ENCODE measurements around the gene SLC39A7.

SLC39A7 gene

DNA sequence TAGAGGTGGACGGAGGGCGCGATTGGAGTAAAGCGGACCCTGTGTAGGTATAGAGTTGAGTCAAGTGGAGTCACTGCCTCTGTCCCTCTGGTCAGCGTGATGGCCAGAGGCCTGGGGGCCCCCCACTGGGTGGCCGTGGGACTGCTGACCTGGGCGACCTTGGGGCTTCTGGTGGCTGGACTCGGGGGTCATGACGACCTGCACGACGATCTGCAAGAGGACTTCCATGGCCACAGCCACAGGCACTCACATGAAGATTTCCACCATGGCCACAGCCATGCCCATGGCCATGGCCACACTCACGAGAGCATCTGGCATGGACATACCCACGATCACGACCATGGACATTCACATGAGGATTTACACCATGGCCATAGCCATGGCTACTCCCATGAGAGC lies 479 bp downstream of the SLC39A7 start:
- Histone ChIP-seq H2AFZ (peak overlapping the region; percentile 98), H3K27ac (peak overlapping the region; percentile 100), H3K4me2 (ENCODE audit: low read length) (peak overlapping the region; percentile 83), H3K9me3 (ENCODE audit: control insufficient read depth, low read length) (no peaks in the 10 kb centered on the region), H3K27me3 (ENCODE audit: control insufficient read depth, insufficient read depth, low read length) (no peaks in the 10 kb centered on the region), H3K36me3 (ENCODE audit: control insufficient read depth, insufficient read depth, low read length) (no peaks in the 10 kb centered on the region), H3K9ac (peak overlapping the region; percentile 58), H3K4me1 (peaks cover 34% of the 10 kb centered on the region), H3K4me3 (ENCODE audit: low read depth, low read length) (peak overlapping the region; percentile 81), H3K79me2 (peaks cover 36% of the 10 kb centered on the region)
- TF ChIP-seq, protein P1, sequence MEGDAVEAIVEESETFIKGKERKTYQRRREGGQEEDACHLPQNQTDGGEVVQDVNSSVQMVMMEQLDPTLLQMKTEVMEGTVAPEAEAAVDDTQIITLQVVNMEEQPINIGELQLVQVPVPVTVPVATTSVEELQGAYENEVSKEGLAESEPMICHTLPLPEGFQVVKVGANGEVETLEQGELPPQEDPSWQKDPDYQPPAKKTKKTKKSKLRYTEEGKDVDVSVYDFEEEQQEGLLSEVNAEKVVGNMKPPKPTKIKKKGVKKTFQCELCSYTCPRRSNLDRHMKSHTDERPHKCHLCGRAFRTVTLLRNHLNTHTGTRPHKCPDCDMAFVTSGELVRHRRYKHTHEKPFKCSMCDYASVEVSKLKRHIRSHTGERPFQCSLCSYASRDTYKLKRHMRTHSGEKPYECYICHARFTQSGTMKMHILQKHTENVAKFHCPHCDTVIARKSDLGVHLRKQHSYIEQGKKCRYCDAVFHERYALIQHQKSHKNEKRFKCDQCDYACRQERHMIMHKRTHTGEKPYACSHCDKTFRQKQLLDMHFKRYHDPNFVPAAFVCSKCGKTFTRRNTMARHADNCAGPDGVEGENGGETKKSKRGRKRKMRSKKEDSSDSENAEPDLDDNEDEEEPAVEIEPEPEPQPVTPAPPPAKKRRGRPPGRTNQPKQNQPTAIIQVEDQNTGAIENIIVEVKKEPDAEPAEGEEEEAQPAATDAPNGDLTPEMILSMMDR (IDR thresholded peaks at IDR 0.05) = no peak

DNA sequence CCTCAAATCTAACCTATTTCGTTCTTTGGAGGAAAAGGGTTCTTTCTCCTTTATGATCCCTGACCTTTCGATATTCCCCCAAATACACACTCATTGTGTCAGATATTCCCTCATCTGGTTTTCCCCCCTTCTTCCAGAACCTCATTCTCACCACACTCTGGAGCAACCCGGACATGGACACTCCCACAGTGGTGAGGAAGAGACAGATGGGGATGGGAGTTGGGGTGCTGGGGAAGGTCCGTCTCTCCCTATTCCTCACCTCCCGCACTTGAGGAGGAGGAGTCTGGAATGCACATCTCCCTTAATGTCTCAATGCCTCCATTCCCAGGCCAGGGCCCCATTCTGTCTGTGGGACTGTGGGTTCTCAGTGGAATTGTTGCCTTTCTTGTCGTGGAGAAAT lies 1.3 kb downstream of the SLC39A7 start:
- peaks cover 35% of the 10 kb centered on the region for H3K4me1 ChIP-seq
- H3K27ac ChIP-seq = no peak overlapping the region

DNA sequence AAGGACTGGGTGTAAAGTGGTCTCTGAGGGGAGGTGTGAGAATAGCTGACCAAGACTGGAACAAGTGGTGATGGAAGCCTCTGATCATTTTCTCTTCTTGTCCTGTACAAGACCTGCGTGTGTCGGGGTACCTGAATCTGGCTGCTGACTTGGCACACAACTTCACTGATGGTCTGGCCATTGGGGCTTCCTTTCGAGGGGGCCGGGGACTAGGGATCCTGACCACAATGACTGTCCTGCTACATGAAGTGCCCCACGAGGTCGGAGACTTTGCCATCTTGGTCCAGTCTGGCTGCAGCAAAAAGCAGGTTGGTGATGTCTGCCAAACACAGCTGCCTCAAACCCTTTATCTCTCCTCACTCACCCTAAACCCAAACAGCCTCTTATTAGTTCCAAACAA lies 2.1 kb downstream of the SLC39A7 start:
- TF ChIP-seq, protein P1 (IDR thresholded peaks at IDR 0.05) = no peak
- H3K9ac ChIP-seq = no peak overlapping the region
- H3K4me1 ChIP-seq = peaks cover 29% of the 10 kb centered on the region
- H3K79me2 ChIP-seq = peaks cover 36% of the 10 kb centered on the region
- H3K9me3 ChIP-seq (ENCODE audit: control insufficient read depth, low read length) = no peaks in the 10 kb centered on the region
- no peak overlapping the region for H3K27ac ChIP-seq
- no peak overlapping the region for H3K4me2 ChIP-seq (ENCODE audit: low read length)
- no peak overlapping the region for H3K4me3 ChIP-seq (ENCODE audit: low read depth, low read length)
- H2AFZ ChIP-seq = no peak overlapping the region
- H3K27me3 ChIP-seq (ENCODE audit: control insufficient read depth, insufficient read depth, low read length) = no peaks in the 10 kb centered on the region
- no peaks in the 10 kb centered on the region for H3K36me3 ChIP-seq (ENCODE audit: control insufficient read depth, insufficient read depth, low read length)

More for the DNA sequence above, 1.3 kb downstream of the SLC39A7 start:
- Histone ChIP-seq H3K27me3 (ENCODE audit: control insufficient read depth, insufficient read depth, low read length) (no peaks in the 10 kb centered on the region), H3K79me2 (peaks cover 36% of the 10 kb centered on the region), H3K4me3 (ENCODE audit: low read depth, low read length) (peak overlapping the region; percentile 81), H3K9me3 (ENCODE audit: control insufficient read depth, low read length) (no peaks in the 10 kb centered on the region), H2AFZ (no peak overlapping the region), H3K36me3 (ENCODE audit: control insufficient read depth, insufficient read depth, low read length) (no peaks in the 10 kb centered on the region), H3K4me2 (ENCODE audit: low read length) (peak overlapping the region; percentile 83), H3K9ac (no peak overlapping the region)
- TF ChIP-seq, protein P1 (IDR thresholded peaks at IDR 0.05) = no peak

DNA sequence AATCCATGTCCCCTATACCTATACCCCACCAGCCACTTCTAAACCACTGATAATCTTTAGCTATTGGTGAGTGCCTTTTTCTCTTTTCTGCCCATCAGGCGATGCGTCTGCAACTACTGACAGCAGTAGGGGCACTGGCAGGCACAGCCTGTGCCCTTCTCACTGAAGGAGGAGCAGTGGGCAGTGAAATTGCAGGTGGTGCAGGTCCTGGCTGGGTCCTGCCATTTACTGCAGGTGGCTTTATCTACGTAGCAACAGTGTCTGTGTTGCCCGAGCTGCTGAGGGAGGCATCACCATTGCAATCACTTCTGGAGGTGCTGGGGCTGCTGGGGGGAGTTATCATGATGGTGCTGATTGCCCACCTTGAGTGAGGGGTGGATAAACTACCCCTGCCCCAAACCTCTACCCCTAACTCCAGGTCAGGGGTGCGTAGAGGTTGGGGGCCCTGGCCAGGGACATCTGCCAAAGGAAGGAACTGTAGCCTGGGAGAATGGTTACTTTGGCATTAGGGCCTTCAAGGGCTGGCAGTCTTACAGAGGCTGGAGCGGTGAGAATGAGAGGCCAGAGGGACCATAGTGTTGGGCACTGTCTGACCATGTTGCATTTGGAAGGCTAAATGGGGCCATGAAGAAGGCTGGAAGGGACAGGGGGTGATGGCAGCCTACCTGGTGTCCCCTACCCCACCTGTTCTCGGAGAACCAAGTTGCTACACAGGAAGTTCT lies 2.9 kb downstream of the SLC39A7 start:
- Histone ChIP-seq H3K36me3 (ENCODE audit: control insufficient read depth, insufficient read depth, low read length) (no peaks in the 10 kb centered on the region), H3K4me3 (ENCODE audit: low read depth, low read length) (no peak overlapping the region), H2AFZ (no peak overlapping the region), H3K4me2 (ENCODE audit: low read length) (peak overlapping the region; percentile 97), H3K9me3 (ENCODE audit: control insufficient read depth, low read length) (no peaks in the 10 kb centered on the region), H3K27me3 (ENCODE audit: control insufficient read depth, insufficient read depth, low read length) (no peaks in the 10 kb centered on the region), H3K27ac (no peak overlapping the region), H3K79me2 (peaks cover 36% of the 10 kb centered on the region), H3K4me1 (peaks cover 27% of the 10 kb centered on the region), H3K9ac (no peak overlapping the region)
- TF ChIP-seq, protein P1 (IDR thresholded peaks at IDR 0.05) = no peak

DNA sequence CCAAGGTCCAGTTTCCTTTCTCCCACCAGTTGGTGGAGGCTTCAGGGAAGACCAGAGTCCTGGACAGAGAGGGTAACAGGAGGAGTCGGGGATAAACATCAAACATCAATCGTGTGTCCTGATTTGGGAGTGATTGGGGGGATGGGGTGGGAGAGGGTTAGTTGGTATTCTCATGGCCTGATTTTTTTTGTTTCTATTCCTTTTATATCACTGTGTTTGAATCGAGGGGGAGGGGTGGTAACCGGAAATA lies 3.4 kb downstream of the SLC39A7 start:
- H3K36me3 ChIP-seq (ENCODE audit: control insufficient read depth, insufficient read depth, low read length) = no peaks in the 10 kb centered on the region
- peaks cover 36% of the 10 kb centered on the region for H3K79me2 ChIP-seq
- peaks cover 27% of the 10 kb centered on the region for H3K4me1 ChIP-seq
- peak overlapping the region; percentile 95 for H3K27ac ChIP-seq
- peak overlapping the region; percentile 95 for H3K4me3 ChIP-seq (ENCODE audit: low read depth, low read length)
- peak overlapping the region; percentile 94 for H2AFZ ChIP-seq
- H3K4me2 ChIP-seq (ENCODE audit: low read length) = peak overlapping the region; percentile 97
- no peaks in the 10 kb centered on the region for H3K9me3 ChIP-seq (ENCODE audit: control insufficient read depth, low read length)
- no peak overlapping the region for H3K9ac ChIP-seq
- TF ChIP-seq, protein P1 (IDR thresholded peaks at IDR 0.05) = no peak
- H3K27me3 ChIP-seq (ENCODE audit: control insufficient read depth, insufficient read depth, low read length) = no peaks in the 10 kb centered on the region

All from parathyroid adenoma (tissue), 2 donors.